Tibial nerve (tissue), 4 donors: Measurements from ENCODE around the gene PCDHGA2.

Experiments used
- EP300 ChIP-seq, 2 donors: sonication (generic); formaldehyde crosslinking; IDR thresholded peaks; one replicate each; pipeline ENCODE4 v1.6.1; 2017; ENCODE audit warnings: antibody characterized with exemption in 2 of 2, mild to moderate bottlenecking in 1 of 2
- POLR2A ChIP-seq, 2 donors: fragments of 450-650 bp; IDR thresholded peaks; one replicate each; pipeline ENCODE4 v1.6.1; 2017; ENCODE audit warnings: antibody characterized with exemption in 2 of 2, mild to moderate bottlenecking in 2 of 2, moderate library complexity in 2 of 2
- TF ChIP-seq, protein P1 (sequence below), 5 experiments: fragments of 200-600 bp in 3 of 5; fragments of 450-650 bp in 2 of 5; sonication (generic) in 3 of 5; IDR thresholded peaks; one replicate each; pipeline ENCODE4 v1.5.1; 2016 to 2019; ENCODE audit warnings: antibody characterized with exemption in 5 of 5, mild to moderate bottlenecking in 3 of 5, moderate library complexity in 2 of 5

DNA sequence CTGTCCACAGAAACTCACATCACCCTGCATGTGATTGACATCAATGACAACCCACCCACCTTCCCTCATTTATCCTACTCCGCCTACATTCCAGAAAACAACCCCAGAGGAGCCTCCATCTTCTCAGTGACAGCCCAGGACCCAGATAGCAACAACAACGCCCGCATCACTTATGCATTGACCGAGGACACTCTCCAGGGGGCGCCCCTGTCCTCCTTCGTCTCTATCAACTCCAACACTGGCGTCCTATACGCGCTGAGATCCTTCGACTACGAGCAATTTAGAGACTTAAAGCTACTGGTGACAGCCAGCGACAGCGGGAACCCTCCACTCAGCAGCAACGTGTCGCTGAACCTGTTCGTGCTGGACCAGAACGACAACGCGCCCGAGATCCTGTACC lies 6.8 kb downstream of the PCDHGA2 start:
- TF ChIP-seq, protein P1, sequence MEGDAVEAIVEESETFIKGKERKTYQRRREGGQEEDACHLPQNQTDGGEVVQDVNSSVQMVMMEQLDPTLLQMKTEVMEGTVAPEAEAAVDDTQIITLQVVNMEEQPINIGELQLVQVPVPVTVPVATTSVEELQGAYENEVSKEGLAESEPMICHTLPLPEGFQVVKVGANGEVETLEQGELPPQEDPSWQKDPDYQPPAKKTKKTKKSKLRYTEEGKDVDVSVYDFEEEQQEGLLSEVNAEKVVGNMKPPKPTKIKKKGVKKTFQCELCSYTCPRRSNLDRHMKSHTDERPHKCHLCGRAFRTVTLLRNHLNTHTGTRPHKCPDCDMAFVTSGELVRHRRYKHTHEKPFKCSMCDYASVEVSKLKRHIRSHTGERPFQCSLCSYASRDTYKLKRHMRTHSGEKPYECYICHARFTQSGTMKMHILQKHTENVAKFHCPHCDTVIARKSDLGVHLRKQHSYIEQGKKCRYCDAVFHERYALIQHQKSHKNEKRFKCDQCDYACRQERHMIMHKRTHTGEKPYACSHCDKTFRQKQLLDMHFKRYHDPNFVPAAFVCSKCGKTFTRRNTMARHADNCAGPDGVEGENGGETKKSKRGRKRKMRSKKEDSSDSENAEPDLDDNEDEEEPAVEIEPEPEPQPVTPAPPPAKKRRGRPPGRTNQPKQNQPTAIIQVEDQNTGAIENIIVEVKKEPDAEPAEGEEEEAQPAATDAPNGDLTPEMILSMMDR (IDR thresholded peaks at IDR 0.05), result no peak
- no peak for TF ChIP-seq POLR2A (IDR thresholded peaks at IDR 0.05)
- TF ChIP-seq EP300 (IDR thresholded peaks at IDR 0.05), result no peak
